Endothelial cell (in vitro differentiated cells): Measurements from ENCODE around the gene STX1B. TPM values are rescaled to one million over a fixed set of nuclear protein-coding genes. Genes with fewer than 3 reads are reported as not detected.

Experiments
- DNase-seq: peaks from one replicate; pipeline ENCODE4 v3.0.0; 2021; ENCODE audit warnings: low spot score
- H3K27ac Mint-ChIP-seq: one replicate; pipeline ENCODE4 v1.8.0; 2021; ENCODE audit warnings: mixed read lengths, inconsistent platforms; ENCODE audit not compliant: unreplicated experiment
- H3K27me3 Mint-ChIP-seq: one replicate; pipeline ENCODE4 v1.8.0; 2021; ENCODE audit warnings: mild to moderate bottlenecking, moderate library complexity, mixed read lengths, inconsistent platforms; ENCODE audit not compliant: unreplicated experiment
- H3K36me3 Mint-ChIP-seq: one replicate; pipeline ENCODE4 v1.8.0; 2021; ENCODE audit warnings: mild to moderate bottlenecking, low read depth, mixed read lengths, inconsistent platforms; ENCODE audit not compliant: unreplicated experiment
- H3K4me1 Mint-ChIP-seq: one replicate; pipeline ENCODE4 v1.8.0; 2021; ENCODE audit warnings: mild to moderate bottlenecking, mixed read lengths, inconsistent platforms; ENCODE audit not compliant: unreplicated experiment
- H3K4me3 Mint-ChIP-seq: one replicate; pipeline ENCODE4 v1.8.0; 2021; ENCODE audit warnings: mild to moderate bottlenecking, mixed read lengths, inconsistent platforms; ENCODE audit not compliant: unreplicated experiment
- H3K9me3 Mint-ChIP-seq: one replicate; pipeline ENCODE4 v1.8.0; 2021; ENCODE audit warnings: mixed read lengths, inconsistent platforms; ENCODE audit not compliant: unreplicated experiment
- total RNA-seq: library from RNA; stranded (reverse); fragmentation: NEBNext Ultra II Directional; extraction: Animal tissue kit (Norgen Biotek cat#: 25700); gene quantifications from one replicate; pipeline ENCODE4 v1.2.1, GENCODE V29; 2021; ENCODE audit not compliant: unreplicated experiment
- TF ChIP-seq, protein P1 (sequence below): fragments of 200-600 bp; sonication (generic); IDR thresholded peaks from one replicate; pipeline ENCODE4 v1.5.0; 2021; ENCODE audit warnings: antibody characterized with exemption; ENCODE audit not compliant: unreplicated experiment

Gene STX1B
- total RNA-seq, 1 donor from 2014 or later, result 5.5 TPM

DNA sequence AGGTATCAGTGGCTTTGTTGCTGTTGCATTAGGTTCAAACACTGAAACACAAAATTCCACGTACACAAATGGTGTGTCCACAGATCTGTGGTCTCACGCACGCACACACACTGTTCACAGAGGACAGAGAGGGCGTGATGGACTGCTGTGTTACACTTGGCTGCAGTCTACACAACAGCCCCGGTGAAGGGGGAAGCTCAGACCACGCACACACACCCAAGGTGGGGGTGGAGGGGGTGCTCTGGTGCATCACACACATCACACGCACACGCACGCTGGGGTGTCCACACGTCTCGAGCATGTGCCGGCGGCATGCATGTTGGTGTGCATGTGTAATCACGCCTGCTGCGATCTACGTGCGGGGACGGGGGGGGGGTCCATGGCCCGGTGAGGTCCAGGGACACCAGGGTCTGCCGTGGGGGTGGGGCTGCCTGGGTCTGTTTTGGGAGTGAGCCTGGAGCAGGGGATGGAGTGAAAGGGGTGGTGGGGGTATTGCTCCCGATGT, 18.1 kb downstream of the STX1B start:
- Mint-ChIP-seq H3K27me3 (peaks cover 6% of the 10 kb centered on the region), H3K27ac (no peak overlapping the region), H3K36me3 (peaks cover 3% of the 10 kb centered on the region), H3K4me3 (no peak overlapping the region), H3K4me1 (peaks cover 3% of the 10 kb centered on the region), H3K9me3 (no peaks in the 10 kb centered on the region)
- no peak for DNase-seq
- TF ChIP-seq, protein P1, sequence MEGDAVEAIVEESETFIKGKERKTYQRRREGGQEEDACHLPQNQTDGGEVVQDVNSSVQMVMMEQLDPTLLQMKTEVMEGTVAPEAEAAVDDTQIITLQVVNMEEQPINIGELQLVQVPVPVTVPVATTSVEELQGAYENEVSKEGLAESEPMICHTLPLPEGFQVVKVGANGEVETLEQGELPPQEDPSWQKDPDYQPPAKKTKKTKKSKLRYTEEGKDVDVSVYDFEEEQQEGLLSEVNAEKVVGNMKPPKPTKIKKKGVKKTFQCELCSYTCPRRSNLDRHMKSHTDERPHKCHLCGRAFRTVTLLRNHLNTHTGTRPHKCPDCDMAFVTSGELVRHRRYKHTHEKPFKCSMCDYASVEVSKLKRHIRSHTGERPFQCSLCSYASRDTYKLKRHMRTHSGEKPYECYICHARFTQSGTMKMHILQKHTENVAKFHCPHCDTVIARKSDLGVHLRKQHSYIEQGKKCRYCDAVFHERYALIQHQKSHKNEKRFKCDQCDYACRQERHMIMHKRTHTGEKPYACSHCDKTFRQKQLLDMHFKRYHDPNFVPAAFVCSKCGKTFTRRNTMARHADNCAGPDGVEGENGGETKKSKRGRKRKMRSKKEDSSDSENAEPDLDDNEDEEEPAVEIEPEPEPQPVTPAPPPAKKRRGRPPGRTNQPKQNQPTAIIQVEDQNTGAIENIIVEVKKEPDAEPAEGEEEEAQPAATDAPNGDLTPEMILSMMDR, result no peak

DNA sequence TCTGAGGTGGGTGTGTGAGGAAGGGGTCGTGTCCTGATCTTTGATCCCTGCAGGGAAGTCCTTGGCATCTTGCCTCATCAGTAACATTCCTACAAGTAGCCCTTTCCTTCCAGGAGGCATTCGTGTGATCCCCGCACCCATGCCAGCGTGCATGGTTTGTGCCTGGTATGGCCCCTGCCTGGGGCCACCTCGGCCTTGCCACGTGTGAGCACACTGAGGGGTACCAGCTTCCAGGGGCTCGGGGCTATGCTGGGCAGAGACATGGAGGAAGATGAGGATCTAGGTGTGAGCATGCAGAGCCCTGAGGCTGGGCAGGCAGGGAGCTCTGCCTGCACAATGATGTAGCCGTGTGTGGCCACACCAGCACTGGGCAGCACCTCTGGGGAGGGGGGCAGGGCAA, 19.4 kb downstream of the STX1B start:
- peak overlapping the region; percentile 21 for H3K4me3 Mint-ChIP-seq
- TF ChIP-seq, protein P1, result no peak
- no peaks in the 10 kb centered on the region for H3K36me3 Mint-ChIP-seq
- no peak overlapping the region for H3K27ac Mint-ChIP-seq
- H3K4me1 Mint-ChIP-seq, result no peaks in the 10 kb centered on the region
- H3K9me3 Mint-ChIP-seq, result no peaks in the 10 kb centered on the region
- DNase-seq, result no peak
- peaks cover 8% of the 10 kb centered on the region for H3K27me3 Mint-ChIP-seq

DNA sequence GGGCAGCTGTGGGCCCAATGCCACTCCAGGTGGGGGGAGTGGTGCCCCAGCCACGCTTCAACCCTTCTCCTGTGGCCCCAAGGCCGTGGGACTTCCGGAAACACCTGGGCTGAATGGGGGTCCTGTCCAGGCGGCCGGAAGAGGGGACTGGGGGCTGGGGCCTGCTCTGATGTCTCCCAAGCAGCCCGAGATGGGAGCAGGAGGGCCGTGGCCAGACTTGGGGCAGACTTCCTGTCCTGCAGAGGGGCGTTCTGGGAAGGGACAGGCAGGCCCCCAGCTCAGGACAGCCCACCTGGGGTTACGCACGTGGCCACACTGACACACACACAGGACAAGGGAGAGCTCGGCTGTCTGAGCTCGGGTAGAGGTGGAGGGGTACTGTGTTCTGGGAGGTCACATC, 20.3 kb downstream of the STX1B start:
- no peaks in the 10 kb centered on the region for H3K36me3 Mint-ChIP-seq

GRCh38 chr16:30989469-30990047, 20.9 kb downstream of the STX1B start:
- Mint-ChIP-seq H3K4me1 (no peaks in the 10 kb centered on the region), H3K4me3 (no peak overlapping the region), H3K27ac (no peak overlapping the region), H3K27me3 (peaks cover 7% of the 10 kb centered on the region), H3K9me3 (no peaks in the 10 kb centered on the region), H3K36me3 (no peaks in the 10 kb centered on the region)
- TF ChIP-seq, protein P1, result no peak
- DNase-seq, result no peak

More for the DNA sequence above, 20.3 kb downstream of the STX1B start:
- Mint-ChIP-seq H3K27me3 (peaks cover 8% of the 10 kb centered on the region), H3K27ac (no peak overlapping the region), H3K9me3 (no peaks in the 10 kb centered on the region), H3K4me3 (no peak overlapping the region), H3K4me1 (no peaks in the 10 kb centered on the region)
- TF ChIP-seq, protein P1, result no peak
- DNase-seq, result no peak

- no peak overlapping the region for H3K4me3 Mint-ChIP-seq
- no peaks in the 10 kb centered on the region for H3K9me3 Mint-ChIP-seq
- DNase-seq, result no peak
- no peak overlapping the region for H3K27ac Mint-ChIP-seq
- peaks cover 10% of the 10 kb centered on the region for H3K27me3 Mint-ChIP-seq
- no peaks in the 10 kb centered on the region for H3K4me1 Mint-ChIP-seq
- H3K36me3 Mint-ChIP-seq, result peaks cover 2% of the 10 kb centered on the region
- TF ChIP-seq, protein P1, result no peak
Measured at GRCh38 chr16:30987581-30988190, 22.8 kb downstream of the STX1B start.
